ENCODE results near the gene FCGR3A.

FCGR3A gene

GRCh38 chr1:161505686-161506085 is 43.9 kb downstream of the FCGR3A start:
- no peak for TF ChIP-seq CTCF (IDR thresholded peaks at IDR 0.05; ENCODE audit: control insufficient read depth, extremely low read depth, insufficient read depth)

GRCh38 chr1:161503394-161503748 is 46.2 kb downstream of the FCGR3A start:
- H3K4me3 ChIP-seq (ENCODE audit: low read depth, low read length), result no peak overlapping the region
- DNase-seq (ENCODE audit: low read depth), result no peak
- TF ChIP-seq CTCF (IDR thresholded peaks at IDR 0.05; ENCODE audit: control insufficient read depth, extremely low read depth, insufficient read depth), result no peak

More at GRCh38 chr1:161505686-161506085, 43.9 kb downstream of the FCGR3A start:
- no peak overlapping the region for H3K4me3 ChIP-seq (ENCODE audit: low read depth, low read length)
- DNase-seq (ENCODE audit: low read depth), result no peak

- no peak for TF ChIP-seq CTCF (IDR thresholded peaks at IDR 0.05; ENCODE audit: control insufficient read depth, extremely low read depth, insufficient read depth)
- no peak overlapping the region for H3K4me3 ChIP-seq (ENCODE audit: low read depth, low read length)
- DNase-seq (ENCODE audit: low read depth), result no peak
Measured at GRCh38 chr1:161502641-161503393, 46.8 kb downstream of the FCGR3A start.

- DNase-seq (ENCODE audit: low read depth), result no peak
- TF ChIP-seq CTCF (IDR thresholded peaks at IDR 0.05; ENCODE audit: control insufficient read depth, extremely low read depth, insufficient read depth), result no peak
- H3K4me3 ChIP-seq (ENCODE audit: low read depth, low read length), result no peak overlapping the region
Measured at GRCh38 chr1:161502181-161502580, 47.4 kb downstream of the FCGR3A start.

GRCh38 chr1:161501234-161501633 is 48.4 kb downstream of the FCGR3A start:
- no peak for DNase-seq (ENCODE audit: low read depth)
- no peak for TF ChIP-seq CTCF (IDR thresholded peaks at IDR 0.05; ENCODE audit: control insufficient read depth, extremely low read depth, insufficient read depth)

GRCh38 chr1:161499099-161500039 is 50.2 kb downstream of the FCGR3A start:
- TF ChIP-seq CTCF (IDR thresholded peaks at IDR 0.05; ENCODE audit: control insufficient read depth, extremely low read depth, insufficient read depth), result no peak
- no peak overlapping the region for H3K4me3 ChIP-seq (ENCODE audit: low read depth, low read length)
- no peak for DNase-seq (ENCODE audit: low read depth)

More at GRCh38 chr1:161501234-161501633, 48.4 kb downstream of the FCGR3A start:
- no peak overlapping the region for H3K4me3 ChIP-seq (ENCODE audit: low read depth, low read length)
